GM12873 (cell line): Measurements from ENCODE around the gene MKS1.

Experiments used
- TF ChIP-seq, protein P1 (sequence below): IDR thresholded peaks from 2 replicates; pipeline ENCODE4 v1.5.1; 2012; ENCODE audit warnings: low read depth, mild to moderate bottlenecking, moderate library complexity, low read length, control low read depth; ENCODE audit not compliant: insufficient read depth; ENCODE audit errors: missing control alignments

Gene MKS1

GRCh38 chr17:58156839-58157803 lies 61.9 kb downstream of the MKS1 start:
- TF ChIP-seq, protein P1, sequence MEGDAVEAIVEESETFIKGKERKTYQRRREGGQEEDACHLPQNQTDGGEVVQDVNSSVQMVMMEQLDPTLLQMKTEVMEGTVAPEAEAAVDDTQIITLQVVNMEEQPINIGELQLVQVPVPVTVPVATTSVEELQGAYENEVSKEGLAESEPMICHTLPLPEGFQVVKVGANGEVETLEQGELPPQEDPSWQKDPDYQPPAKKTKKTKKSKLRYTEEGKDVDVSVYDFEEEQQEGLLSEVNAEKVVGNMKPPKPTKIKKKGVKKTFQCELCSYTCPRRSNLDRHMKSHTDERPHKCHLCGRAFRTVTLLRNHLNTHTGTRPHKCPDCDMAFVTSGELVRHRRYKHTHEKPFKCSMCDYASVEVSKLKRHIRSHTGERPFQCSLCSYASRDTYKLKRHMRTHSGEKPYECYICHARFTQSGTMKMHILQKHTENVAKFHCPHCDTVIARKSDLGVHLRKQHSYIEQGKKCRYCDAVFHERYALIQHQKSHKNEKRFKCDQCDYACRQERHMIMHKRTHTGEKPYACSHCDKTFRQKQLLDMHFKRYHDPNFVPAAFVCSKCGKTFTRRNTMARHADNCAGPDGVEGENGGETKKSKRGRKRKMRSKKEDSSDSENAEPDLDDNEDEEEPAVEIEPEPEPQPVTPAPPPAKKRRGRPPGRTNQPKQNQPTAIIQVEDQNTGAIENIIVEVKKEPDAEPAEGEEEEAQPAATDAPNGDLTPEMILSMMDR = no peak
